NCI-H345 treated with DMSO at 0.1 percent for 48 hours (cell line): Measurements from ENCODE around the gene SERPINI1.

Source experiments
- DNase-seq: peaks from one replicate; lab custom pipeline; 2025; ENCODE audit not compliant: unreplicated experiment; lab: John Stamatoyannopoulos, UW

The SERPINI1 gene, protein sequence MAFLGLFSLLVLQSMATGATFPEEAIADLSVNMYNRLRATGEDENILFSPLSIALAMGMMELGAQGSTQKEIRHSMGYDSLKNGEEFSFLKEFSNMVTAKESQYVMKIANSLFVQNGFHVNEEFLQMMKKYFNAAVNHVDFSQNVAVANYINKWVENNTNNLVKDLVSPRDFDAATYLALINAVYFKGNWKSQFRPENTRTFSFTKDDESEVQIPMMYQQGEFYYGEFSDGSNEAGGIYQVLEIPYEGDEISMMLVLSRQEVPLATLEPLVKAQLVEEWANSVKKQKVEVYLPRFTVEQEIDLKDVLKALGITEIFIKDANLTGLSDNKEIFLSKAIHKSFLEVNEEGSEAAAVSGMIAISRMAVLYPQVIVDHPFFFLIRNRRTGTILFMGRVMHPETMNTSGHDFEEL

DNA sequence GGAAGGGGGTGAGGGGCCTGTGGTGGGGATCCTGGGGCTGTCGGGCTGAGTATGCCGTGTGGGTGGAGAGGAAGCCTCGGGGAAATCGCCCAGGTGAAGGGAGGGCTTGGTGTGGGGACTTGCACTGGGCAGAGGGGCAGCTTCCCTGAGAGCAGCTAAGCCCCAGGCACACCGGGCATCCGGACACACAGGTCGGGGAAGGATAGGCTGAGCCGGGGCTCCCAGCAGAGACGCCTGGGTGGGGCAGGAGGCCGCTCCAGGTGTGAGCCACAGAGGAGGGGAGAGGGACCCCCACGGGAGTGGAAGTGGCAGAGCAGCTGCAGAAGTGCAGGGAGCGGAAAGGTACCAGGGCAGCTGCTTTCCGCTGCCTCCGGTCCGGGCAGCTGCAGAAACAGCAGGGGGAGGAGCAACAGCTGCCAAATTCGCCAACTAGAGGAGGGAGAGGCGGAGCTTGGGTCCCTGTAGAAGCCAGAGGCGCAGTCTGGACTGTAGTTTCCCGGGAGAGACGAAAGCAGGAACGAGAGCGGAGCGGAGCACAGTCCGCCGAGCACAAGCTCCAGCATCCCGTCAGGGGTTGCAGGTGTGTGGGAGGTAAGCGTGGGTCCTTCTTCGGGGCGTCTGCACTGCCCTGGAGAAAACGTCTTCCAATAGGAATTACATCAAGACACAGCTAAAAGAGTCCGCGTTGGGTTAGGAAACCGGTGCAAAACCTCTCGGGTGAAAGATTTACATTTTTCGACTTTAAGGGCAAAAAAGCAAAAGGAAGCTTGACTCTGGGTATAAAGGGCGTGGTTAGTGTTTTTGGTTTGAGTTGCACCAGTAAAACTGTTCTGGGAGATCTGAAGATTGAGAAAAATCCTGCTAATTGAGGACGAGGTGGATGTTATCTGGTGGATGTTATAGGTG, at the start of gene SERPINI1:
Gene SERPINI1 (plus strand): TSS at position 489 of the 906 bp plus-strand sequence. CDS start 53,408 bp downstream, outside the sequence.
- DNase-seq: peak; percentile 86

DNA sequence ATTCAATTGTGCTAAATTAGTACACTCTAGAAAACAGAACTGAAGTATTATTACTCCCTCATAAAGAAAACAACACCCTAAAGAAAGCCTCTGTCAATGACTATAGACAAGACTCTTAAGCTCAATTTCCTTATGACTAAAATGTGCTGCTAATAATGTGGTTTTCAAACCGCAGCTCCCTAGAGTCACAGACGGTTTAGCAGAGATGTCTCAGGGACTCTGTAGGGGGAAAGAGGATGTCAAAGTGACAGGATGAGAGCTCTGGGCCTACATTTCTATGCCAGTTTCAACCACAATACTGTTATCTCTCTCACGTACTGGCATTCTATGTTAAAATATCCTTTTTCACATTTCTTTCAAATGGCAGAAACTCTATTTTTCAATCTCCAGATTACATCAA, 44.2 kb upstream of the SERPINI1 start:
- DNase-seq: no peak

DNA sequence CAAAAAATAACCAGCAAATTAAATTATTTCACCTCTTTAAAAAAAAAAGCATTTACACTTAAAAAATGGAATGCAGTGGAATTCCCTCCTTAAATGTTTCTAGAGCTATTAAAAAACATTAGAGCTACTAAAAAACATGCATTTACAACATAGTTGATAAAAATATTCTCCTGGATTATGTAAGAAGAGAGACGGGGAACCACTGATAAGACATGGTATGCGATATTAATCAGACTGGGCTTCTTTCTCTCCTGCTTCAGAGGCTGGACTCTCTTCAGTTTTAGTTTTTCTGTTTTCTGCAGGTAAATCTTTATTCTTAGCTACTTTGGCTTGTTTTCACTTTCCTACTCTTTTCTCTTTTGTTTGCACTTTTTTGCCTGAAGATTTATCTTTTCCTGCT, 41.4 kb upstream of the SERPINI1 start:
- no peak for DNase-seq

DNA sequence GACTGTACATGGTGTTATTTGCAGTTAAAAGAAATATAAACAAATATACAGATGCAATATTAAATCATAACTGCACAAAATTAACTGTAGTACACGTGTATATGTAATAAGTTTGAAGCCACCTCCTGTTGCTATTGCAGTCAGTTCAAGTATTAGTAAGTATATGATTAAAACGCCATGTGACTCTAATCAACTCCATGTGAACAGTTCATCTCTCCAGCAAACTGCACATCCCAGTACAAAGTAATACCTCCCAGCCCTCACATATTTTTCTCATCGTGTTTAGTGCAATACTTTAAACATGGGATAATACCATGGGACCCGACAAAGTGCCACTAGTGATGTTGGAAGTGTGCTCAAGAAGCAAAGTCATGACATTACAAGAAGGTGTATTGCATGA, 35.5 kb upstream of the SERPINI1 start:
- DNase-seq: no peak

DNA sequence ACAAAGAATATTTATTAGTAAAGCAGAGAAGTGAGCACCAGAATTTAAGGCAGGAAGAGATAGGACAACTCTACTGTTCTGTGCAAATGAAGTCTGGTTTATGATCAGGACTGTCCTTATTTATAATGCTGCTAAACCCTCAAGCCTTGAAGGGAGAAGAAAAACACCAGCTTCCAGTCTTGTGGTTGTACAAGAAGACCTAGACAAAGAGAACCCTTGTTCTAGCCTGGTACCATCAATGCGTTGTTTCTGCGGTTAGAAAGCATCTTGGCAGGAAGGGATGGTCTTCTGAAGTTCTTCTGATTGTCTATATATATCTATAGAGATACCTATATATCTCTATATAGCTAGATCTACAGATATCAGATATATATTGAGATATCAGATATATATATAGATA, 34.6 kb upstream of the SERPINI1 start:
- DNase-seq: no peak

DNA sequence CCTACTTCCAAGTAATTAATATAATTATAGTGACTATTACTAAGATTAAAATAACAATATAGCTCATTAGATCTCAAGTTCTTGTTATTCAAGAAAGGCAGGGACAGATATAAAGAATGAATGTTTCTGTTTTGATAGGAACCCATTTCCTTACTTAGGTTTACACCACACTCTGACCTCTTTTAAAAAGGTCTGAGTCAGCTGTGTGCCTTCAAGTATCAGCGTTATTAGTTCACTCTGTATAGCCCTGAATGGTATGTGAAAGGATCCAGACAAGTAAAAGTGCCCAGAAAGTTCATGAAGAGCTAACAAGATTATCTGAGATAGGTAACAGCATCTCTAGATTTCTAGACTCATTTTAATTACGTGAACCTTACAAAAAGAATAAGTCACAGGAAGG, 29.7 kb upstream of the SERPINI1 start:
- no peak for DNase-seq

DNA sequence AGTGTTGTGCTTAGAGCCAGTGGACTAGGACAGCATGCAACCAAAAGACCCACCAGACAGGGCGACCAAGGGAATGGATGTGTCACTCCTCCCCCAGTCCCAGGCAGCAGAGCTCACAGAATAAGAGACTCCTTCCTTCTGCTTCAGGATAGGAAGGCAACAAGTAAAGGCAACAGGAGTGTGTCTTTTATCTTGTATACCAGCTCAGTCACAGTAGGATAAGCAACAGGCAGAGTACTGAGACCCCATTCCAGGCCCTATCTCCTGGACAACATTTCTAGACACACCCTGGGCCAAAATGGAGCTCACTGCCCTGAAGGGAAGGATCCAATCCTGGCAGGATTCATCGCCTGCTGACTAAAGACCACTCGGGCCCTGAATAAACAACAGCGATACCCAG, 25.8 kb upstream of the SERPINI1 start:
- no peak for DNase-seq

DNA sequence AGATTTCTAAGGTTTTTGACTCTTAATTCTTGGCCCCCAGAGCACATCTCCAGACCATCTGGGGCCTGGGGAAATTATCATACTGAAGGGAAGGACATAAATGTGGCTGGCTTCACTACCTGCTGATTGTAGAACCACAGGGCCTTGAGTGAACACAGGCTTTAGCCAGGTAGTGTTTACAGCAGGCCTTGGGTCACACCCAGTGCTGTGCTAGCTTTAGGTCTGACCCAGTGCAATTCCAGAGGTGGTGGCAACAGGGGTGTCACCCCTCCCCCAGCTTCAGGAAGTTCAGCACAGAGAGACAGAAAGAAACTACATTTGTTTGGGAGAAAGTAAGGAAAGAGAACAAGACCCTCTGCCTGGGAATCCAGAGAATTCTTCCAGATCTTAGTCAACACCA, 25.0 kb upstream of the SERPINI1 start:
- no peak for DNase-seq

DNA sequence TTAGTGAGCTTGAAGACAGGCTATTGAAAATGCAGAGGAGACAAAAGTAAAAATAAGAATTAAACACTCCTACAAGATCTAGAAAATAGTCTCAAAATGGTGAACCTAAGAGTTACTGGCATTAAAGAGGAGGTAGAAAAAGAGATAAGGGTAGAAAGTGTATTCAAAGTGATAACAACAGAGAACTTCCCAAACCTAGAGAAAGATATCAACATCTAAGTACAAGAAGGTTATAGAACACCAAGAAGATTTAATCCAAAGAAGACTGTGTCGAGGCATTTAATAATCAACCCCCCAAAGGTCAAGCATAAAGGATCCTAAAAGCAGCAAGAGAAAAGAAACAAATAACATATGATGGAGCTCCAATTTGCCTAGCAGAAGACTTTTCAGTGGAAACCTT, 24.1 kb upstream of the SERPINI1 start:
- DNase-seq: no peak

DNA sequence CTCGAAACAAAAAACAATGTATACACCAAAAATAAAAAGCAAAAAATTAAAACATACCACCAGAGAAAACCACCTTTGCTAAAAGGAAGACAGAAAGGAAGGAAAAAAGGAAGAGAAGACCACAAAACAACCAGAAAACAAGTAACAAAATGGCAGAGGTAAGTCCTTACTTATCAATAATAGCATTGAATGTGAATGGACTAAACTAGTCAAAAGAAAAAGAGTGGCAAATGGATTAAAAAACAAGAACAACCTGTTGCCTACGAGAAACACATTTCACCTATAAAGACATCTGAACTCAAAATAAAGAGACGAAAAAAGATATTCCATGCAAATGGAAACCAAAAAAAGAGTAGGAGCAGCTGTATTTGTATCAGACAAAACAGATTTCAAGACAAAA, 23.1 kb upstream of the SERPINI1 start:
- no peak for DNase-seq

DNA sequence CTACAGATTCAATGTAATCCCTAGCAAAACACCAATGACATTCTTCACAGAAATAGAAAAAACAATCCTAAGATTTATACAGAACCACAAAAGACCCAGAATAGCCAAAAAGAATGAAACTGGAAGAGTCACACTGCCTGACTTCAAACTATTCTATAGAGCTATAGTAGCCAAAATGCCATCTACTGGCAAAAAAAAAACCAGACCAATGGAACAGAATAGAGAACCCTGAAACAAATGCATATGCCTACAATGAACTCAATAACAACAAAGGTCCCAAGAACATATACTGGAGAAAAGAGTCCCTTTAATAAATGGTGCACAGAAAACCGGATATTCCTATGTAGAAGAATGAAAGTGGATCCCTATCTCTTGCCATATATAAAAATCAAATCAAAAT, 20.6 kb upstream of the SERPINI1 start:
- no peak for DNase-seq

DNA sequence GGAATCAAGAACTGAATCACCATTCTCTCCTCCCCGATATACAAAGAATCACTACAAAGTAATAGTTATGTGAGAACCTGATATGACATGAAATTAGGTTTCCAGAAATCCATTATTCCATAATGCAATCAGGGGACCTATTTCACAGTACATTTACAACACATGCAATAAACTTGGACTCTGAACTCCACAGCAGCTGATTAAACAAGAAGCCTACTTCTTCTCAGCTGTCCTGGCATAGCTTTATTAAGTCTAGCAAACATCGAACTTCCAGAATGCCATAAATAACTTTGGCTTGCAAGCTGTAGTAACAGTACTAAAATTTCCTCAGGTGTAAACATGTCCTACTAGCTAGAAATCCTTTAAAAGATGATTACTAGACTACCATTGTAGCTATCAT, 18.6 kb upstream of the SERPINI1 start:
- DNase-seq: no peak

DNA sequence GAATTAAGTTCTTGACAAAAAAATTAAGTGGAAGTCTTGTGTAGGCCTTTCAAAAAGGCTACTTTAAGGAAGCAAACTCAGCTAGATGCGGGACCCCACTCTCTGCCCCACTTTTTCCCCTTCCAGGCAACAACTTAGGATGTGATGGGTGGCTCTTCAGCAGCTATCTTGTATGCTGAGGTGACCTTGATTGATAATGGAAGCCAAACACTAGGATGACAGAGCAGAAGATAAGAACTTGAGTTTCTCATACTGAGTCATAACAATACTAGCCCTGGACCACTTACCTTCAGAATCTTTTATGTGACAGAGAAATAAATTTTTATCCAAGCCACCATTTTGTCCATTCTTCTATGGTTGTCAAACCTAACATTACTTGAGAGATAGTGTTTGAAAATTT, 16.9 kb upstream of the SERPINI1 start:
- DNase-seq: no peak

DNA sequence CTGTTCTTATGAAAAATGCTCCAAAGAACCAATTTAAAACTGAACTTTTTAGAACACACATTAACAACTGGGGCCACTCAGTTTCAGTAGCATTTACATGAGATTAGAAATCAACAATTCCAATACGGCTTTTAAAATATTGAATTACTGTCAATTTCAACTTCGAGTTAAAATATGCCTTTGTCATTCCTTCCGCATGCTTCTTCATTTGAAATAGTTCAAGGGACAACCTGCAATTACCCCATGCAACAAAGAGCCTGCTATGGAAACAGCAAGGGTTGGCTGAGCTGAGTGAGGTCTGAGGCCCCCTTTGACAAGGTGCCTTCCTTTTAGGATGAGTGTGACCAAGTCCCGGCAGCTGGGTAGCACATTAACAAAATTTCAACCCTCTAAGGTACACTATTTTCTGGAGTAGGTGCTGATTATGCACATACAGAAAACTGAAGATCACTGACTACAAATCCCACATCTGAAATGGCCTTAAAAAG, 12.5 kb upstream of the SERPINI1 start:
- DNase-seq: no peak

DNA sequence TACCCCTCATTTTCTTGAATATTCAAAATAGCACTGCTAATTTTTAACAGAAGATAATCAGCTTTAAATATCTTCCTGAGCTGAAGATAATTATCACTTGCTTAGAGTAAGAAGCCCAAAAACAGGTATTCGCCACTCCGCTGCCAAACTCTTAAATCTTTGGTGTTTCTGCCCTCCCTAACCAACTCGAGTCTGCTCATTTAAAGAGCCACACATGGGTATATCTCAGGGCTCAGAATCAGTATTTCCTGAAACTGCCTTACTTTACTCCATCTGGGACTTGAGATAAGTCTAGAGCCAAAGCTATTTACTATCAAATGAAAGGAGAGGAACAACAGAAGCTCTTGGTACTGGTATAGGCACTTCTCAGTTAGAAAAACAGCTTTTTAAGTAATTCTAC, 11.6 kb upstream of the SERPINI1 start:
- DNase-seq: no peak

DNA sequence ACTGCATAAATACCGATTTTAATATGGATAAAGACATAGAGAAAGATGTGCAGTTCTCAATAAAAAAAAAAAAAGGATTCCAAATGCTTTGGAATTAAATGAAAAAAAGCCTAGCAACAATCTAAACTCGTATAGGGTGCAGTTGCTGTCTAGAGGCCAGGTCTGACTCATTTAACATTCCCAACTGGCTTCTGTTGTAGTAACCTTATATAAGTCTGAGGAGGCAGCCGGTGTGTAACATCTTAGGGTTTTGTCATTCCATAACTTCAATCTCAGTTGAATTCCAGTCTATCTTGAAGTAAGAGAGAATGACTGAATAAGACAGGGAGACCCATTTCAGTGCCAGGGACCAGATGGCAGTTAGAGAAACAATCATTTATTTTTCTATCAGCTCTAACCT, 7.3 kb upstream of the SERPINI1 start:
- DNase-seq: no peak

DNA sequence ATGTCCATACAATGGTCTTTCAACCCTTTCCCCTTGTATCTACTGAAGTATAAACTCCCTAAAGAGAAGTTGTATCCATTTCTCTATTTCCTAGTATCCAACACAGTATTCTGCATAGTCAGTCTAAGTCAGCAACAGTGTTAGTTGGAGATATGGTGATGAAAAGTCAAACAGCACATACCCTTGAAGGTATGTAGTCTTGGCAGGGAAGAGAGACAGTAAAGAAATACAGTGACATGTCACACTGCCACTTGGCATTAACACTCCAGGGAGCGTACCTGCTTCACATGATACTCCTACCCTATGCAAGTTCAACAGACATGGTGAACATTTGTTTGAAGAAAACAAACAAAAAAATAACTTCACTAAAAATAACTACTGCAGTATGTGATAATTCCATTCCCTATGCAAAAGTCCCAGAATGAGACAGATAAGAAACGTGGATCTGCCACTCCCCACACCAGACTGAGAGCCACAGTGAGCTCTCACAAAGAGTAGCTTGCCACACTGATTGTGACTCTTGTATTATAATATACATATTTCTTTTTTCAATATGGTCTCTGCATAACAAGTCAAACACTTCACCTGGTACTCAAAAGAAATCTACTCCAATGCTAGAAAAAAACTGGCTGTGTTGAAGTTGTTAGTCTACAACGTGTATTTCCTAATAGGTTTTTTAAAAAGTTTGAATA, 6.7 kb upstream of the SERPINI1 start:
- DNase-seq: no peak

DNA sequence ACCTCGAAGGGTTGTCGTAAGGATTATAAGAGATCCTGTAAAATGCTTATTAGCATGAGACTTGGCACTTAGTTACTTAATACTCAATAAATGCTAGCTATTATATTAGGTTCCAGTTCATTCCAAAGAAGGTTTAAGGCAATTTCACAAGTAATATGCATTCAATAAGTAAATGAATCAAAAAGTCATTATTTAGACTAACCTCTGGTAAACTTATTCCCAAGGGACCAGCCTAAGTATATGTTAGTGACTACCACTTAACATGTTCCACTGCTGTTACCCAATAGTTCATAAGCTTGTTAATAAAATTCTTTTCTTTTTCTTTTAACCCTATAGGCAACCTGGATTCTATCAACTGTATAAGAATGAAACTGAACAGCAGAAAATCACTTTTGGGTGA, 5.9 kb upstream of the SERPINI1 start:
- DNase-seq: no peak

DNA sequence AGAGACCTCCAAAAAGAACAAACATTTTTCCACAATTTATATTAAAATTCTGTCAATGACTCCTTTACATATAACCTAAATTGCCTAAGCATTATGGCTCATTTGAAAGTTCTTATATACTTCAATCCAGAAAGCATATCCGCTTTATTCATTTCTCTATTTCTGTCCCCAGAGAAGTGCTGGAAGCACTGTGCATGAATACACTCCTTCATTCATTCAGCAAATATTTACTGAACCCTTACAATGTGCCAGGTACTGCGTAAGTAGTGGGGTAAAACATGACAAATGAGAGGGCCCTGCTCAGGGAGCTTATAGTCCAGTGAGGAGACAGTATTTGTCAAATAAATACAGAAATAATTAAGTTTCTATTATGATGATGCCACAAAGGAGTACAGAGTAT, 4.1 kb upstream of the SERPINI1 start:
- no peak for DNase-seq

DNA sequence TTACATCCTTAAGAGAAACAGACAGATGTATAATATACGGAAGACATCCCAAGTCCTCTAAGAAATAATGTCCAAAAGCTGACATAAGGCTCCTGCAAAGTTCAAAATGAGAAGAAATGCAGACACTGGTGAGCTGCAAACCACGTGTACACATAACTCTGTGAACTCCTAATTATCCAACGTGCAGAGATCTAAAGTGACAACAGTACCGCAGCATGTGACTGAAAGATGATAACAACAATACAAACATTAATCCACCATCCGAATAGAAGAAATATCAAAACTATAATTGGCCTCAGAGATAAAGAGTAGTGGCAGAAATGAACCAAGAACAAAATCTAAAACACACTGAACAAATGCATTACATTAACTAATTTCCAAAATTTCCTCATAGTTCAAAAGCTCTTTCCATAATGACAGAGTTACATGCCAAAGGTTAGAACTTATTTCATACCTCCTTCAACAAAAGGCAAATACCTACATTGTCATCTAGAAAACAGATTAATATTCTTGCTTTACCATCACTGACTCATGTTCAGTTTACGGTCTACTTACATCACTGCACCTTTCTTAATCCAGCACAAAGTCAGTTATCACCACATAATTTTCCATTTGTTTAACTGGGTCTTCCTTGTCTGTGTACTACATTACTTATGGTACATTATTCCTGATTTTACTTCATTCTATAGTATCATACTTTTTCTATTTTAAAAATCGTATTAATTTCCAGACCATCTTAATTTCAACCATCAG, 3.0 kb upstream of the SERPINI1 start:
- no peak for DNase-seq
